NCI-H1930 (cell line): ENCODE data around the gene DOCK10.

ENCODE experiments used
- DNase-seq, 2 experiments: peaks; one replicate each; lab custom pipeline; 2025; lab: John Stamatoyannopoulos, UW

The DOCK10 gene

DNA sequence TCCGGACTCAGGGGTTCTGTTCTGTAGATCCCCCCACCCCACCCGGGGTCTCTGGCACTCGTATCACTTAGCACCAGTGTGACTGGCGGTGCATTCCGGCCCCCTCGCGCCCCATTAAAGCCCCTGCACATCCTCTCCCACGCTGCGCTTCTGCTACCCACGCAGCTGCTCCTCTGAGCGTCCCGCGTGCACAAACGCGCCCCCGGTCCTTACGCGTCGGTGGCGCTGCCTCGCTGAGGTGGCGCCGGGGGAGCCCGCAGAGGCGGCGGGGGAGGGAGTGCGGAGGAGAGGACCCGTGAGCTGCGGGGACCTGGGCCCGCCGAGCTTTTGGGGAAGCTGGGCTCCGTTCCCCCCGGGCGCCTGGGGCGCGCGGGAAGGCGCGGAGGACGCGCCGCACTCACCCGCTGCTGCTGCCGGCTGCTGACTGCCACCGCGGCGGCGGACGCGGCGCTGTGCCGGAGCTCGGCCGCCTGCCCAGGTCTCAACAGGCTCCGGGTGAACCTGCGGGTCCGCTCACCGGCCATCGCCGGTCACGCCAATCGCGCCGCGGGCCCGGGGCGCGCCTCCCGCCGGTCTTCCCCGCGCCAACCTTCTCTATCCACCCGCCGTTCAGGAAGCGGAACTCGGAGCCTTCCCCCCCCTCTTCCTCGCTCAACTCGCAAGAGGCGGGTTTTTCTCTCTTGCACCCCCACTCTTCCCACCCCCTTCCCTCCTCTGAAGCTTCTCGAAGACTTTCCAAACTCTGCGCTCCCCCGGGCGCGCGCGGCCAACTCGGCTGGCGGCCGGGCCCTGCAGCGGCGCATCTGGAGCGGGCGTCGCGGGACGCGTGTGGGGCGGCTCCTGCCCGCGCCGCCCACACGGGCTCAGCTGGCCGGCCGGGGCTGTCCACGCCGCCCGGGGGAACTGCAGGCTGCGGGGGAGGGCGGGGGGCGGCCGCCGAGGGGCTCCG lies at the start of gene DOCK10:
Gene DOCK10 (minus strand): TSS at position 618 of the 949 bp plus-strand sequence. CDS start 94 bp downstream, at position 524.
- peak; percentile 22 to 32 for DNase-seq

DNA sequence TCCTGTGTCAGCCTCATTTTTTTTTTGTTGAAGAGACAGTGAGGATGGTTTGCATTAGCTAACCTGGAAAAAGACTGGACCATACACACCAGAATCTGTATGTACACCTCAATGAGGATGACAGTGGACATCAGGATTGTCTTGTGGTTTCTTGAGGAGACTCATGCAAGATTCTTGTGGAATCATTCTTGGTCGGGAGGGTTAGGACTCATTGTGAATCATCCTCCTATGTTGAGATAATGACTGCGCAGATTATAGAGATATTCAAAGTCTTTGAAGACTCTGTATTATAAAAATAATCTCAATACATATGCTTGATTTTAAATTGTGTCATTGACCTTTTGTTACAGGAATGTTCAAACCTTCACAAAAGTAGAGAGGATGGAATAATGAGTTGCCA lies 49.1 kb upstream of the DOCK10 start:
- DNase-seq, result no peak

DNA sequence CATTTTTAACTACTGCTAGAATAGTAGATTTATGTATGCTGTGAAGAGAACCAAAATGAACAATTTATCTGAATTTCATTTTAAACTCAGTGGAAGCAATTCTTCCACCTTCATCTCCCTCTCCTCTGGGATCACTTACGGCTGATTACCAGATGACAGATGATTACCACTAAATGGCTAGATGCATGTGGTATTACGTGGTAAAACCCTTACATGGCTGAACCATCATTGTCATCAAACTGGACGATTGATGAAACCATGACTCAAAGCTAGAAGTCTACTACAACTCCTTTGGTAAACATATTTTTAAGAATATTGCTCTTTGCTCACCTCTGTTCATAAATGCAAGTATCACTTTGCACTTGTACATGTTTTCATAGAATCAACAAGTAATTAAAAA lies 48.5 kb upstream of the DOCK10 start:
- DNase-seq, result peak; percentile 24 to 54

DNA sequence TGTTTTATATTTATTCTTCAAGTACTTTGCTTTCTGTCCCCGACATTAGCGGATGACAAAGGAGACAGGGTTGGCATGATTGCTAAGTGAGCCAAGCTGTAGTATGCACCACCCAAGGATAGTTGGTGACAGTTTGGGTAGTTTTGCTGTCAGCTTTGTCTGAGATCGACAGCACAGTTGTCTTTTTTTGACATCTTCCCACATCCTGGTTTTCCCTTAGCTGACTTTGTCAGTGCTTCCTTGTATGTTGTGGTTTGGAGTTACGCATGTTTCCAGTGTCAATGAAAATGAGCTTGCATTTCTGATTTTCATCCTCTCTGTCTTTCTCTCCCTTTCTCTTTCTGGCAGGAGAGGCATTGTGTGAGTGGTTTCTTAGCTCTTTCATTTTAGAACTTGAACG lies 44.6 kb upstream of the DOCK10 start:
- DNase-seq, result no peak

DNA sequence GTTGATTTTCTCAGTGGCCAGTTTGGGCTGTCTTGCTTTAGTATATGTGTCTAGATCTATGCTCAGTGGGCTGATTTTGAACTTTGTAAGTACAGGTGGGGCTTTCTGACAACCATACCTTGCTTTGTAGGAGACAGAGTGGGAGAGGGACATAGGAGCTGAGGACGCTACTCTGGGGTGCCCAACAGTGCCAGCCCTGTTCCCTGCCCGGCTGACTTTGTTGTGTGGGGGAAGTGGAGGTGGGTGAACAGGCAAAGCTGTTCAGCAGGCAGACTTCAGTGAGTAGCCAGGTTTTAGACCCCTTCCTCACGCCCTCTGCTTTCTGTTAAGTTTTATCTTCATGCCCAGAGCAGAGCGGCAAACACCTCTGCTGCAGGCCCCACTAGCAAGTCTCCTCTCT lies 44.2 kb upstream of the DOCK10 start:
- no peak for DNase-seq

DNA sequence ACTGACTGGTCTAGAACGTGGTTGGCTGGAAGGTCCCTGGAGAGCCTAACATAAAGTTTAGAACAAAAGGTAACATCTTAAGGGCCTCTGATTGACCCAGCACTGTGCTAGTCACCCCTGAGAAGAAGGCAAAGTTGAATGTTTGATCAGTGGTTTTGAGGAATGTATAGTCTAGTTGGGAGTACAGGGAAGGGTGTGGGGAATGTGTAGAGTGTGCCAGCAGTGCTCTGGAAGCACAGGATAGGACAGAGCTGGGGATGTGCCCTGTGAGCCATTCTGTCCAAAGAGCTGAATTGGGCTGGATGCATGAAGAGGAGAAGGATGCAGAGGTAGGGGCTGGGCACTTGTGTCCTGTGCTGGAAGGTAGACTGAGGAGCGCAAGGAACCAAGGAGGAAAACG lies 41.0 kb upstream of the DOCK10 start:
- no peak for DNase-seq

DNA sequence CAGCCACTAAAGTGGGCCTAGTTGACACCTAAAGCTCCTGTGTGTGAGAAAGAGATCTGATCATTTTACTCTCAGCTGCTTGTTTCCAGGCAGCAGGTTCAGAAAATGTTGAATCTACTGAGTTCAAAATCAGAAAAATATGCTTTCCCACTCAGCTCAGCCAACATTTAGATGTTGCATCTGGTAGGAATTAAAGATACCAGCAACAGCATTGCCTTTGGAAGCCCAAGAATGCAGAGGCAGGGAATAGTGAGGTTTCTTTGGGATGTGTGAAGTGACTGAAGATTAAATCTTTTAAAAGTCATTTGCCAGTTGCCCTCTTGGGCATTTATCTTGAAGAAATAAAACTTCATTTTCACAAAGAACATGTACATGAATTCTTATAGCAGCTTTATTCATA lies 33.9 kb upstream of the DOCK10 start:
- DNase-seq, result no peak

DNA sequence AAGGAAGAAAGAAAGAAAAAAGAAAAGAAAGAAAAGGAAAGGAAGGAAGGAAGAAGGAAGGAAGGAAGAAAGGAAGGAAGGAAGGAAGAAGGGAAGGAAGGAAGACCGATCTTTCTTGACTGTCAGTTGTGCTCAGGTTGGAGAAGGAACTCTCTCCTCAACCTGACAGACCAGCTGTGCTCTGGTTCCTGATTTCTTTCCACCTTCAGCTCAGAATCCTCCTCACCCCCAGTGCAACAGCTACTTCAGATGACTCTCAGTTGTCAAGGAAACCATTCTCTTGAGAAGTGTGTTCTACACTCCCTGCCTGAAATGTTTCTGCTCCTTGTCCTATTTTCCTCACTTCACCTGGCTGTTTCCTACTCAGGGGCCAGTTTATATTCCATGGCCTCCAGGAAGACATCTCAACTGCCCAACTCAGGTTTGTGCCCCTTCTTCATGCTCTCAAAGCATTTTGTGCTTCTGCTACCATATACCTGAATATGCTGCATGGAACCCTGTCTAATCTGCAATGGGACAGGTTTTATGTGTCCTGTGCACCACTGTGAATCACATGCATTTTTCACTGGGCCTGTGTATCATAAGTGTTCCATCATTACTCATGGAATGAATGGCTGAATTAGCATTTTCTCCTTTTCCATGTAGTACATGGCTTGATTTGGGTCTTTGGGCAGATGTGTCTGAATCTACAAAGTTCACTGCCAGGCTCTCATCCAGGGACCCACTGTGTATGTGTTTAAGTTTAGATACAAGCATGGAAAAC lies 32.8 kb upstream of the DOCK10 start:
- no peak for DNase-seq

DNA sequence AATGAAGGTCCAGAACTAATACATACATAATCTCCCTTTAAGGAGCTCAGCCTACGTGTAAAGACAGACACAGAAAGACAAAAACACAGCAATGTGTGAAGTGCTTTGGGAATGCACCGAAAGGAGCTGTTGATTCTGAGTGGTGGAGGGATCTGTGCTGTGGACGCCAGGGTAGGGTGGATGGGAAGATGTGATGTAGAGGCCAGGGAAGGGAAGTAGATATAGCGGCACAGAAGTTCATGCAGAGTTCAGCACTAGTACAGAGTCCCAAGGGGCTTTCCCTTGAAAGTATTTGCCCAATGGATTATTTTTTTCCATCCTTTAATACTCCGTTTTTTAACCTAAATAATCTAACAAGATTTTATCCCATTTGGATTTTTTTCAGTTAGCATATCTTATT lies 32.1 kb upstream of the DOCK10 start:
- no peak for DNase-seq

DNA sequence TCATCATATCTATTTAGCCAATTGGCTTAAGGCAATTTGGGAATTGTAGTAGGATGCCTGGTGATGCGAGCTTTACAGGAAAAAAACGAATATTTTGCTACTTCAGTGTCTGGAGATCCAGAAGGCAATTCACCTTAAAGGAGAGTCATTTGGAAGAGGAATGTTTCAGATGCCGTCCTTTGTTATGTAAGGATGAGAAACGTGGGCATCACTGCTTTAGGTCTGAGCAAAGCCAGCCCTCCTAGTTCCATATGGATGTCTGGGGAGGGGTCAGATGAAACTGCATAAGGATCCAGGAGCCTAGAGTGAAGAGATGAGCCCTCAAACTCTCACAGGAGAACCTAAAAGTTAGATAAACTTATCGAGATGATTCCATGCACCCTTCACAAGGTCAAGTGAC lies 30.9 kb upstream of the DOCK10 start:
- no peak for DNase-seq

DNA sequence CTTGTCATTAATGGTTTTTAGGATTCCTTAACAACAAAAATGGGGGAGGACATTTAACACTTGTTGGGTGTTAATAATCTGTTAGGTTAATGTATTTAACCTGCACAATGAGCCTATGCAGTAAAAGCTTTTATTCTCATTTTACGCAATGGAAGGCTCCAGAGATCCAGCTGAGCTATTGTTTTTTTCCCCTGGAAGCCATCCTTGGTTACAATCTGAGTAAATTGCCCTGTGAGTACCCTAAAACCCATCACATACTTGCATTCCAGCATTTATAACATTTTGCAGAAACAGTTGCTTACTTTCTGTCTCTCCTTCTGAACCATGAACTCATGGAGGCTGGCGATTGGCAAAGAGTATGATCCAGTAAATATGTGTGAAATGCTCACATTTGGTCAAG lies 30.2 kb upstream of the DOCK10 start:
- no peak for DNase-seq

DNA sequence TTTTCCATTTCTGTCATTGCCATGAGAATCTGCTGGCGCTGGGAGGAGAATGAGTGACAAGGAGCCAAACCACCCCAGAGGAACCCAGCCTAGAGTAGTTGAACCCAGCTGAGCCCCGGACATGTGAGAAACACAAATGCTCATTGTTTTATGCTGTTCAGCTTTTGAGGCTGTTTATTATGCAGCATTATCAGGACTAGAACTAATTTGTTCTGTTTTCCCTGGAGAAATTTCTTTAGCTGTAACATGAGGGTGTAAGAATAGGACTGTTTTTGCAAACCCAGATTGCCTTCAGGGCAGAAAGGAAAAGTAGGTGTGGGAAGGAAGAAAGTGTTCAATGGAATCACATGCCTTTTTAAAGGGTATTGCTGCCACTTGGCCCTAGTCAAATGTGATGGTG lies 28.5 kb upstream of the DOCK10 start:
- no peak for DNase-seq

DNA sequence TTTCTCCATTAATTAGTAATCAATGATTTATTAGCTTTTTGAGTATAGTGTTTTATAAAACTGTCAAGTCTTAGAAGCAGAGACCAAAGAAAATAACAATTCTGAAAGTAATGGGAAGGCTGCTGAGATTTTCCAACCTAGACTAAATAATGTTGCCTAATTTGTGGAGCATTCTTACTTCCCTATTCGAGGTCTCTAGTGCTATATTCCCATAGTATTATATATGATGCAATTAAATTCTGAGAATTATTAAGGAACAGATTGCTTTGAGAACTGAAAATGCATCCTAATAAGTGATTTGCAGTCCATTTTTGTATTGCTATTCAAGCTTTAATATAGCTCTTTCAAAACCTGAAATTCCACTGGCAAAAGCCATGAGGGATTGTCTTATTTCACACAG lies 27.7 kb upstream of the DOCK10 start:
- no peak for DNase-seq

DNA sequence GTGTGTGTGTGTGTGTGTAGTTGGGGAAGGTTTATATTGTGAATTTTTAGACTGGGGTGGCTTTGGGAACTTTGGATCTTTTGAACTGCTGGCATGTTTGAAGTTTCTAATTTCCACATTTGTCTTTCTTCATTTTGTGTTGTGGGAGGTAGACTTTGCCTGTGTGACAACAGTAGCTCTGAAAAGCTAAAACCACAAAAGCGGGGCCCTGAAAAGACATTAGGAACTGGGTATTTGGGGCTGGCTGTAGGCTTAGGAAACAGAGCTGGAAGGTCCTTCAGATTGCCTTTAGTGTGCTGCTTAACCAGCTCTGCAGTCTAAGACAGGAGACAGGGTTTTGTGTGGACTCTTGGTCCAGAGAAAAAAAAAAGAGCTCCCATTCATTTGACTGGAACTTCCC lies 27.2 kb upstream of the DOCK10 start:
- DNase-seq, result no peak

DNA sequence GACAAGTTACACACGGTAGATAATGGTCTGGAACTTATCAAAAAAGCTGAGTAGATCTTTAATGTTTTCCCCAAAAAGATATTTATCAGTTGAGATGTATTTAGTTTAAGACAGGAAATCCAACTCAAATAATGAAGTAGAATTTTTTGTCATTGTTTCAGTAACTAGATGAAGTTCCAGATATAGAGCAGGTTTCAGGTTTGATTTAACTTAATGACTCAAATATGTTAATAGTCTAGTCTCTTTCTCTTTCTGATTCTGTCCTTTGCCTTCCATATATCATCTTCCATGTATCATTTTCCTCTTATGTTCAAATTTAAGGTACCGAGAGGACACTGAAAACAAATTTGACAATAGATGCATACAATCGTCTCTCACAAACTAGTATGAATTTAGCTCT lies 23.6 kb upstream of the DOCK10 start:
- no peak for DNase-seq

DNA sequence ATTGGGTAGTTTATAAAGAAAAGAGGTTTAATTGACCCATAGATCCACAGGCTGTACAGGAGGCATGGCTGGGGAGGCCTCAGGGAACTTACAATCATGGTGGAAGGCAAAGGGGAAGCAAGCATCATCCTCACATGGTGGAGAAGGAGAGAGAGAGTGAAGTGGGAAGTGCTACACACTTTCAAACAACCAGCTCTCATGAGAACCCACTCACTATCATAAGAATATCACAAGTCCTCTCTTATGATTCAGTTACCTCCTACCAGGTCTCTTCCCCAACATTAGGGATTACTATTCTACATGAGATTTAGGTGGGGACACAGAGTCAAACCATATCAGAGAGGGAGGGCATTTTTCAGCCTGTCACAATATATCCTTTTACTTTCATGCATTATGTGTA lies 22.7 kb upstream of the DOCK10 start:
- DNase-seq, result no peak

DNA sequence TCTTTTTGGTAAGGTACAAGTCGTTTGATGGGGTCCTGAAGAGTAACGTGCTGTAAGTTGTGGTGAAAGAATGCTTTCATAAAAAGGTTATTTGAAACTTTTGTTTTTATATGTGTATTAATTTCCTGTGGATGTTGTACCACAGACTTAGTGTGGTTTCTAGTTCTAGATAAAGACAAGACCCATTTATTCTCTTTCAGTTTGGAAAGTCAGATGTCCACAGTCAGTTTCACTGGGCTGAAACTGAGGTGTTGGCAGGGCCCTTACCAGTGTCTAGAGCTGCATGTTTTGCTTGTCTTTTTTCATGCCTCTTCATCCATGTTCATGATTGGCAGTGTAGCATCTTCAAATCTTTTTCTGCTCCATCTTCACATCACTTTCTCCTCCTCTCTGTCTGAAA lies 22.1 kb upstream of the DOCK10 start:
- no peak for DNase-seq

DNA sequence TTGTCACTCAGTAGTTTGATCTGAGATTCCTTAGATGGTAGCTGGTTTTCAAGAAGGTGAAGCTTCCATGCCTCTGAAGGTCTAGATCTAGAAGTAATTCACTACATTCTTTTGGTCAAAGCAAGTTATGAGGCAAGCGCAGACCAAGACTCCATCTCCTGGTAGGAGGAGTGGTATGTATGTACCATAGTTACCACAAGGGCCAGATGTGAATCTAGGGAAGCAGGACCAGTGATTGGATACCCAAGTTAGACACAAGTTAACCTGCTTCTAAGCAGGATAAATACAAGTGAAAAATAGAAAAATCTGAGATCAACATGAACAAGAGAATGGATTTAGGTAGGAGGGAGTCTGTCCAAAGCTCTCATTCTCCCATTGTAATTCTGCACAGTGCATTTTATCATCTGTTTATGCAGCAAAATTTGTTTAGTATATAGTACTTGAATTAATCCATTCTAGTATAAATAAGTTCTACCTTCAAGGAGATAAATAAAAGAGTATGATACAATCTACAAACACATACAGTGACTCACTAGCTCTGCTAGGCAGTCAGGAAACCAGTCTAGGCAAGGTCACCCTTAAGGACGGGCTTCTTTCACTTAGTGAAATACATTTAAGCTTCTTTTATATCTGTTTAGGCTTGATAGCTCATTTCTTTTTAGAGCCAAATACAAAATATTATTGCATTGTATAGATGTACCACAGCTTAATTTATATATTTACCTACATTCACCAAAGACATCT lies 14.2 kb upstream of the DOCK10 start:
- no peak for DNase-seq

DNA sequence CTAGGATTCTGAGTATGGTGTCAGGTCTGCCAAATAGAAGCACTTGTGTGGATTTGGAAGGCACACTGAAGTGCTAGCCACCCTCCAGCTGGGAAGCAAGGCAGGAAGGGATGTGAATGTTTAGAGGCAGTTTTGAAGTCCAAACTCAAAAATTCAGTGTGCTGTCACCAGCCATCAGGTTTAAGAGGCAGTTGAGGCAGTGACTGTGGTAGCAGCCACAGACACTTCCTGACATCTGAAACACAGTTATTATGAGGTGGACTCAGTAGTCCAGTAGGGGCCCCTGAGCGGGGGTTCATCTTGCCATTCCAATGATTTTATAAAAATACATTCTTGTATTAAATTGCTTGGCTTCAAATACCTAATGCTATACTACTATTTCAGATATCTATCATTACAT lies 13.4 kb upstream of the DOCK10 start:
- no peak for DNase-seq

DNA sequence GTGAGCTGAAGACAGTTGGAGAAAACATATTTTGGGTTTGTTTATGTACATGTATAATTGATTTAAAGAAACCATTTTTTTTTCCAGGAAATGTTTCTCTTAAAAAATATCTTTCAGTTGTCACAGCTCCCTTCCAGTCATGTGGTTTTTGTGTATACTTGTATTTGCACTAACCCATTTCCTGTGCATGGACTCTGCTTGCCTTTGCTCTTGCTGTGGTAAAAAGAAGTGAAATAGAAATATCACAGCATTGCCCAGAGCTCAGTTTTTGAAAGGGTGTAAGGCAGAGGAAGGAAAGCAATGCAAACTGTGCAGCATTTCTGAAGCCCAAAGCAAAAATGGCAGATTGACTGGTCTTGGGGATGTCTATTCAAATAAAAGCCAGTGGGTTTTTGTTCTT lies 10.4 kb upstream of the DOCK10 start:
- DNase-seq, result no peak

DNA sequence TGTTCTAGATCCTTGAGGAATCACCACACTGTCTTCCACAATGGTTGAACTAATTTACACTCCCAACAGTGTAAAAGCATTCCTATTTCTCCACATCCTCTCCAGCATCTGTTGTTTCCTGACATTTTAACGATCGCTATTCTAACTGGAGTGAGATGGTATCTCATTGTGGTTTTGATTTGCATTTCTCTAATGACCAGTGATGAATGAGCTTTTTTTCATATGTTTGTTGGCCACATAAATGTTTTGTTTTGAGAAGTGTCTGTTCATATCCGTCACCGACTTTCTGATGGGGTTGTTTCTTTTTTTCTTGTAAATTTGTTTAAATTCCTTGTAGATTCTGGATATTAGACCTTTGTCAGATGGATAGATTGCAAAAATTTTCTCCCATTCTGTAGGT lies 5.2 kb upstream of the DOCK10 start:
- peak; percentile 24 to 64 for DNase-seq

DNA sequence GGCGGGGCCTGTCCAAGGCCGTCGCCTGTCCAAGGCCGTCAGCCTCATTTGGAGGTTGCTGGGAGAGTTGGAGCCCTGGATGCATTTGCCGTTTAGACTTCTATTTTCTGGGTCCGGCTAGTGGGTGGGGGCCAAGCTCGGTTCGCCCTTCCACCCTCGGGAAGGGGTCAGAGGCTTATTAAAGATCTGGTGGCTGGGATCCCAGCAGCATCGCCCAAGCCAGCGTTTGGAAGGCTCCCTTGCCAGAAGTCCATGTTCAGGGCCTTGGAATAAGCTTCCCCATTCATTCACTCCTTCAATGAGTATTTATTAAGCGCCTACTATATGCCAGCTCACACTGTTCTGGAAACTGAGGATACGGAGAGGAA lies 516 bp upstream of the DOCK10 start:
- DNase-seq, result no peak
